ENCODE measurements around the gene TRAF2.

GRCh38 chr9:136856541-136857141, 29.7 kb upstream of the TRAF2 start:
- TF ChIP-seq YY1 (IDR thresholded peaks at IDR 0.05; ENCODE audit: low read depth) (no peak), CEBPB (IDR thresholded peaks at IDR 0.05) (no peak), EP300 (IDR thresholded peaks at IDR 0.05; ENCODE audit: borderline replicate concordance) (no peak), RAD21 (IDR thresholded peaks at IDR 0.05; ENCODE audit: low read depth) (no peak), TAF1 (IDR thresholded peaks at IDR 0.05; ENCODE audit: low read depth) (no peak), NFIC (IDR thresholded peaks at IDR 0.05) (no peak), MAX (IDR thresholded peaks at IDR 0.05) (no peak), CREB1 (IDR thresholded peaks at IDR 0.05; ENCODE audit: low read depth) (no peak), FOXM1 (IDR thresholded peaks at IDR 0.05; ENCODE audit: borderline replicate concordance, low read depth) (no peak), TEAD4 (IDR thresholded peaks at IDR 0.05) (no peak), TCF12 (IDR thresholded peaks at IDR 0.05; ENCODE audit: low read depth) (no peak), EGR1 (IDR thresholded peaks at IDR 0.05) (no peak)
- TF ChIP-seq, protein P1, sequence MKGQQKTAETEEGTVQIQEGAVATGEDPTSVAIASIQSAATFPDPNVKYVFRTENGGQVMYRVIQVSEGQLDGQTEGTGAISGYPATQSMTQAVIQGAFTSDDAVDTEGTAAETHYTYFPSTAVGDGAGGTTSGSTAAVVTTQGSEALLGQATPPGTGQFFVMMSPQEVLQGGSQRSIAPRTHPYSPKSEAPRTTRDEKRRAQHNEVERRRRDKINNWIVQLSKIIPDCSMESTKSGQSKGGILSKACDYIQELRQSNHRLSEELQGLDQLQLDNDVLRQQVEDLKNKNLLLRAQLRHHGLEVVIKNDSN (IDR thresholded peaks at IDR 0.05): no peak
- TF ChIP-seq, protein P2, sequence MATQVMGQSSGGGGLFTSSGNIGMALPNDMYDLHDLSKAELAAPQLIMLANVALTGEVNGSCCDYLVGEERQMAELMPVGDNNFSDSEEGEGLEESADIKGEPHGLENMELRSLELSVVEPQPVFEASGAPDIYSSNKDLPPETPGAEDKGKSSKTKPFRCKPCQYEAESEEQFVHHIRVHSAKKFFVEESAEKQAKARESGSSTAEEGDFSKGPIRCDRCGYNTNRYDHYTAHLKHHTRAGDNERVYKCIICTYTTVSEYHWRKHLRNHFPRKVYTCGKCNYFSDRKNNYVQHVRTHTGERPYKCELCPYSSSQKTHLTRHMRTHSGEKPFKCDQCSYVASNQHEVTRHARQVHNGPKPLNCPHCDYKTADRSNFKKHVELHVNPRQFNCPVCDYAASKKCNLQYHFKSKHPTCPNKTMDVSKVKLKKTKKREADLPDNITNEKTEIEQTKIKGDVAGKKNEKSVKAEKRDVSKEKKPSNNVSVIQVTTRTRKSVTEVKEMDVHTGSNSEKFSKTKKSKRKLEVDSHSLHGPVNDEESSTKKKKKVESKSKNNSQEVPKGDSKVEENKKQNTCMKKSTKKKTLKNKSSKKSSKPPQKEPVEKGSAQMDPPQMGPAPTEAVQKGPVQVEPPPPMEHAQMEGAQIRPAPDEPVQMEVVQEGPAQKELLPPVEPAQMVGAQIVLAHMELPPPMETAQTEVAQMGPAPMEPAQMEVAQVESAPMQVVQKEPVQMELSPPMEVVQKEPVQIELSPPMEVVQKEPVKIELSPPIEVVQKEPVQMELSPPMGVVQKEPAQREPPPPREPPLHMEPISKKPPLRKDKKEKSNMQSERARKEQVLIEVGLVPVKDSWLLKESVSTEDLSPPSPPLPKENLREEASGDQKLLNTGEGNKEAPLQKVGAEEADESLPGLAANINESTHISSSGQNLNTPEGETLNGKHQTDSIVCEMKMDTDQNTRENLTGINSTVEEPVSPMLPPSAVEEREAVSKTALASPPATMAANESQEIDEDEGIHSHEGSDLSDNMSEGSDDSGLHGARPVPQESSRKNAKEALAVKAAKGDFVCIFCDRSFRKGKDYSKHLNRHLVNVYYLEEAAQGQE (IDR thresholded peaks at IDR 0.05; ENCODE audit: low read depth): no peak

Measured in Ishikawa (cell line).